Mesothelial cell of epicardium (in vitro differentiated cells): ENCODE measurements around the gene HDAC4. TPM values are rescaled to one million over a fixed set of nuclear protein-coding genes. Genes with fewer than 3 reads are reported as not detected.

ENCODE experiments used
- DNase-seq, 2 experiments: peaks; one replicate each; pipeline ENCODE4 v3.0.0; 2021; ENCODE audit warnings: low spot score in 2 of 2; ENCODE audit not compliant: unreplicated experiment in 2 of 2
- H3K27ac Mint-ChIP-seq: 2 replicates; pipeline ENCODE4 v1.8.0; 2021; ENCODE audit warnings: mixed read lengths
- H3K27me3 Mint-ChIP-seq: 2 replicates; pipeline ENCODE4 v1.8.0; 2021; ENCODE audit warnings: low read depth, mixed read lengths
- H3K36me3 Mint-ChIP-seq: 2 replicates; pipeline ENCODE4 v1.8.0; 2021; ENCODE audit warnings: mixed read lengths
- H3K4me1 Mint-ChIP-seq: 2 replicates; pipeline ENCODE4 v1.8.0; 2021; ENCODE audit warnings: mixed read lengths
- H3K4me3 Mint-ChIP-seq: 2 replicates; pipeline ENCODE4 v1.8.0; 2021; ENCODE audit warnings: mild to moderate bottlenecking, moderate library complexity, mixed read lengths
- H3K9me3 Mint-ChIP-seq: 2 replicates; pipeline ENCODE4 v1.8.0; 2021; ENCODE audit warnings: mixed read lengths
- total RNA-seq: library from RNA; stranded (reverse); gene quantifications from 3 replicates; pipeline ENCODE4 v1.2.1, GENCODE V29; 2021
- TF ChIP-seq, protein P1 (sequence below): fragments of 200-600 bp; sonication (generic); IDR thresholded peaks from one replicate; pipeline ENCODE4 v1.5.0; 2021; ENCODE audit warnings: antibody characterized with exemption; ENCODE audit not compliant: unreplicated experiment

HDAC4 gene
- total RNA-seq, 1 donor from 2014 or later = 59.2 TPM

DNA sequence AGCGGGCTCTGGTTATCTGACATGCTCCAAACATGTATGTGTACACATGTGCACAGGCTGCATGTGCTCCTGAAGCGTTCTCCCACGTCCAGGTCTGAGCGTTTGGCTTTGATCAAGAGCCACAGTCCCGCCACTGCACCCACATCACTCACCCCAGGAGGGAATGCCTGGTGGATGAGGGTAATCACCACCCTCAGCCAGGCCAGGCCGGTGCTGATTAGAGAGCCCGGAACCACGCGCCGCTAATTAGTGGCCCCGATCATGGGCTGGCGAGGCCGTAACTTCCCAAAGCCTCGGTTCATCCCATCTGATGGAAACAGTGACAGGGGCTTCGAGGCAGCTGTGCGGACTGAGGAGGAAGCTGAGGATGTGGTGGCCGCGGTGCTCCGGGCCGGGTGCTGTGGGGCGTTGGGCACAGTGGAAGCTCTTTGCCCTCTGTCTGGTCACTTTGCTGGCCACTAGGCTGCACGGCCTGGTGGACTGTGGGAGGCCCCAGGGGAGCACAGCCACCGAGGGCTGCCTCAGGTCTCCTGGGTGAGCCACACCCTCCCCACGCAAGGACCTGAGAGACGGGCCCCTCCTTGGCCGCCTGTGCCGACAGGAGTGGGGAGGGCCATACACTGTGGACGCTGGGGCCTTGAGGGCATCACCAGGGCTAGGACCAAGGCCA lies 333.5 kb downstream of the HDAC4 start:
- Mint-ChIP-seq H3K4me1 (peaks cover 3% of the 10 kb centered on the region), H3K4me3 (no peak overlapping the region), H3K27me3 (no peaks in the 10 kb centered on the region), H3K9me3 (no peaks in the 10 kb centered on the region), H3K36me3 (peaks cover 18% of the 10 kb centered on the region), H3K27ac (no peak overlapping the region)
- TF ChIP-seq, protein P1, sequence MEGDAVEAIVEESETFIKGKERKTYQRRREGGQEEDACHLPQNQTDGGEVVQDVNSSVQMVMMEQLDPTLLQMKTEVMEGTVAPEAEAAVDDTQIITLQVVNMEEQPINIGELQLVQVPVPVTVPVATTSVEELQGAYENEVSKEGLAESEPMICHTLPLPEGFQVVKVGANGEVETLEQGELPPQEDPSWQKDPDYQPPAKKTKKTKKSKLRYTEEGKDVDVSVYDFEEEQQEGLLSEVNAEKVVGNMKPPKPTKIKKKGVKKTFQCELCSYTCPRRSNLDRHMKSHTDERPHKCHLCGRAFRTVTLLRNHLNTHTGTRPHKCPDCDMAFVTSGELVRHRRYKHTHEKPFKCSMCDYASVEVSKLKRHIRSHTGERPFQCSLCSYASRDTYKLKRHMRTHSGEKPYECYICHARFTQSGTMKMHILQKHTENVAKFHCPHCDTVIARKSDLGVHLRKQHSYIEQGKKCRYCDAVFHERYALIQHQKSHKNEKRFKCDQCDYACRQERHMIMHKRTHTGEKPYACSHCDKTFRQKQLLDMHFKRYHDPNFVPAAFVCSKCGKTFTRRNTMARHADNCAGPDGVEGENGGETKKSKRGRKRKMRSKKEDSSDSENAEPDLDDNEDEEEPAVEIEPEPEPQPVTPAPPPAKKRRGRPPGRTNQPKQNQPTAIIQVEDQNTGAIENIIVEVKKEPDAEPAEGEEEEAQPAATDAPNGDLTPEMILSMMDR = no peak
- no peak for DNase-seq

DNA sequence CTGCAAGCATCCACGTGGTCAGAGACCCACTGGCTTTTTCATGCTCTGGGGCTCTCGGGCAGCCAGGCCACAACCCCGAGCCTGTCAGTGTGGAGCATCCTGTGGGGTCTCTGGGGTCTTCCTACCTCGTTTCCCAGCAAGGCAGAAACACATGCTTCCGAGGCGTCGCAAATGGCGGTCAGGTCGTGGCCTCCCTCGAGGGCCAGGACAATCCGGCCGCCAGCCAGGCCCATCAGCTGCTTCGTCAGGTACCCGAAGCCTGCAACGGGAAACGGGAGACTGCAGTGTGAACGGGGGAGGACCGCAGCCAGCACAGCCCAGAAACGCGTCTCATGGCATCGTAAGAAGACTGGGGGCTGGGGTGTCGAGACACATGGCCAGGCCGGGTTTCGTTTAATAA lies 334.2 kb downstream of the HDAC4 start:
- no peak overlapping the region for H3K27ac Mint-ChIP-seq
- DNase-seq = no peak
- no peaks in the 10 kb centered on the region for H3K9me3 Mint-ChIP-seq
- H3K4me3 Mint-ChIP-seq = no peak overlapping the region
- TF ChIP-seq, protein P1 = no peak
- H3K4me1 Mint-ChIP-seq = peaks cover 7% of the 10 kb centered on the region
- no peaks in the 10 kb centered on the region for H3K27me3 Mint-ChIP-seq
- H3K36me3 Mint-ChIP-seq = peaks cover 11% of the 10 kb centered on the region

DNA sequence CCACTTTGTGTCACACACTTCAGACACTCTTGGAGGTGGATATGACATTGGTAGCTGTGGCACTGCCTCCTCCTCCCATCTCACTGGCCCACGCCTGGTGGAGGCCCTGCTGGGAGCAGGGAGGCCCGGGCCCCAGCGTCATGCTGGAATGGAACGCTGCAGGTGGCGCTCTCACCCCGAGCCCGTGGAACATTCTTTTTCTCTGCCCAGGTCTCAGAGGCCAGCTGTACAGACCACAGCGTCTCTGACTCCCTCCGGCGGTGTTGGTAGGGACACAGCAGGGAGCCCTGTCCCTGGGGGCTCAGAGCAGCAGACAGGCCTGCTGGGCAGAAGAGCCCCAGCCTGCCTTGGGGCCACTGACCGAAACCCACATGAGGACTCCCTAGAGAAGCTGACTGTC lies 334.9 kb downstream of the HDAC4 start:
- DNase-seq = no peak
- no peaks in the 10 kb centered on the region for H3K9me3 Mint-ChIP-seq
- H3K4me3 Mint-ChIP-seq = no peak overlapping the region
- no peaks in the 10 kb centered on the region for H3K27me3 Mint-ChIP-seq
- H3K36me3 Mint-ChIP-seq = peaks cover 10% of the 10 kb centered on the region
- no peak overlapping the region for H3K27ac Mint-ChIP-seq
- peaks cover 7% of the 10 kb centered on the region for H3K4me1 Mint-ChIP-seq
- TF ChIP-seq, protein P1 = no peak

DNA sequence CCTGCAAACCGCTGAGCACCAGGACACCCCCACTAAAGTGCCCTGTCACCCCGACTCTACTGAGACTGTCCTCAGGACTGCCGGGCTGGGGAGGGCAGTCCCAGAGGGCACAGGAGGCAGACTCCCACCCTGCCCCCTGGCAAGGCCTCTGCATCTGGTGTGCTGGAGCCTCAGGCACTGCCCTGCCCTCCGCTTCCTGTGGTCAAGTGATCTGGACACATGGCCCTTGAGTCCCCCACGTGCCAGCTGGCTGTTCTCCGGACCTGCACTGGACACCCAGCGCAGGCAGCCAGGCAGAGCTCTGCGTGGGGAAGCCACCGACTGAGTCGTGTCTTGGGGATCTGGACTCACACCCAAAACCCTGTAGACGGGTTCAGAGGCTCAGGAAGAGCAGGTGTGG lies 335.3 kb downstream of the HDAC4 start:
- H3K27ac Mint-ChIP-seq = no peak overlapping the region
- TF ChIP-seq, protein P1 = no peak
- peaks cover 7% of the 10 kb centered on the region for H3K4me1 Mint-ChIP-seq
- no peaks in the 10 kb centered on the region for H3K27me3 Mint-ChIP-seq
- no peak overlapping the region for H3K4me3 Mint-ChIP-seq
- DNase-seq = no peak
- H3K36me3 Mint-ChIP-seq = peaks cover 9% of the 10 kb centered on the region
- no peaks in the 10 kb centered on the region for H3K9me3 Mint-ChIP-seq

DNA sequence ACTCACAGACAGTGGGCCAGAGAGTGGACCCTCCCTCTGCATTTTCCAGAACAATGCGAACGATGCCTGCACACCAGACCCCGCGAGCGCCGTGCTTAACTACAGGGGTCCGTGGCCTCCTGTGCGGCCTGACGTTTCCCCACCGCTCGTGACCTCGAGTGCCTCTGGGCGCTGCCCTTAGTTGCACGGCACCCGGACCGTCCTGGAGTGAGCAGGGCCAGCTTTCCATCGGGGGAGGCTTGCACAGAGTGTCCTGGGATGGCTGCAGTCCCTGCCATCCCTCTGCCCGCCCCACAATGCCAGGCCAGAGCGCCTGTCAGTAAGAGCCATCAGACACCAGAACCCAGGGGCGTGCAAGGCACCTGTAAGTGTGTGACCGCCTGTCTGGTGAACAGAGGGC lies 335.9 kb downstream of the HDAC4 start:
- peaks cover 12% of the 10 kb centered on the region for H3K36me3 Mint-ChIP-seq
- DNase-seq = no peak

More for the DNA sequence above, 335.9 kb downstream of the HDAC4 start:
- Mint-ChIP-seq H3K4me3 (no peak overlapping the region), H3K27ac (no peak overlapping the region), H3K9me3 (no peaks in the 10 kb centered on the region), H3K4me1 (peaks cover 5% of the 10 kb centered on the region), H3K27me3 (no peaks in the 10 kb centered on the region)
- TF ChIP-seq, protein P1 = no peak
